MV-4-11 (cell line): Measurements from ENCODE around the gene CMIP.
"Not testable (repeated sequence)": the region's sequence is repeated elsewhere in the genome, so short reads cannot be mapped to it uniquely, and the experiment has no call there.

Source experiments
- DNase-seq: peaks from one replicate; lab custom pipeline; 2025; lab: John Stamatoyannopoulos, UW

Gene CMIP

GRCh38 chr16:81686391-81687130, 242.0 kb downstream of the CMIP start:
- DNase-seq: no peak

GRCh38 chr16:81687131-81687456, 242.5 kb downstream of the CMIP start:
- no peak for DNase-seq

- DNase-seq: no peak
Measured at GRCh38 chr16:81688182-81688581, 243.6 kb downstream of the CMIP start.

GRCh38 chr16:81688839-81689238, 244.2 kb downstream of the CMIP start:
- DNase-seq: not testable (repeated sequence)

GRCh38 chr16:81692021-81692420, 247.4 kb downstream of the CMIP start:
- DNase-seq: no peak

GRCh38 chr16:81692571-81692970, 248.0 kb downstream of the CMIP start:
- no peak for DNase-seq

- DNase-seq: no peak
Measured at GRCh38 chr16:81693041-81693743, 248.6 kb downstream of the CMIP start.

GRCh38 chr16:81693744-81694303, 249.2 kb downstream of the CMIP start:
- no peak for DNase-seq

GRCh38 chr16:81694494-81695280, 250.1 kb downstream of the CMIP start:
- no peak for DNase-seq

GRCh38 chr16:81695321-81696165, 250.9 kb downstream of the CMIP start:
- DNase-seq: no peak

- DNase-seq: no peak
Measured at GRCh38 chr16:81696166-81696960, 251.8 kb downstream of the CMIP start.

GRCh38 chr16:81696961-81697615, 252.5 kb downstream of the CMIP start:
- peak; percentile 47 for DNase-seq

- no peak for DNase-seq
Measured at GRCh38 chr16:81697616-81698309, 253.2 kb downstream of the CMIP start.

GRCh38 chr16:81698310-81698641, 253.7 kb downstream of the CMIP start:
- DNase-seq: no peak

- DNase-seq: no peak
Measured at GRCh38 chr16:81699596-81699995, 255.0 kb downstream of the CMIP start.

GRCh38 chr16:81700071-81700779, 255.6 kb downstream of the CMIP start:
- no peak for DNase-seq

GRCh38 chr16:81700780-81701165, 256.2 kb downstream of the CMIP start:
- no peak for DNase-seq

- DNase-seq: no peak
Measured at GRCh38 chr16:81701296-81701970, 256.8 kb downstream of the CMIP start.

GRCh38 chr16:81702506-81702905, 257.9 kb downstream of the CMIP start:
- DNase-seq: no peak
